ENCODE measurements around the gene RFC2.

RFC2 gene

DNA sequence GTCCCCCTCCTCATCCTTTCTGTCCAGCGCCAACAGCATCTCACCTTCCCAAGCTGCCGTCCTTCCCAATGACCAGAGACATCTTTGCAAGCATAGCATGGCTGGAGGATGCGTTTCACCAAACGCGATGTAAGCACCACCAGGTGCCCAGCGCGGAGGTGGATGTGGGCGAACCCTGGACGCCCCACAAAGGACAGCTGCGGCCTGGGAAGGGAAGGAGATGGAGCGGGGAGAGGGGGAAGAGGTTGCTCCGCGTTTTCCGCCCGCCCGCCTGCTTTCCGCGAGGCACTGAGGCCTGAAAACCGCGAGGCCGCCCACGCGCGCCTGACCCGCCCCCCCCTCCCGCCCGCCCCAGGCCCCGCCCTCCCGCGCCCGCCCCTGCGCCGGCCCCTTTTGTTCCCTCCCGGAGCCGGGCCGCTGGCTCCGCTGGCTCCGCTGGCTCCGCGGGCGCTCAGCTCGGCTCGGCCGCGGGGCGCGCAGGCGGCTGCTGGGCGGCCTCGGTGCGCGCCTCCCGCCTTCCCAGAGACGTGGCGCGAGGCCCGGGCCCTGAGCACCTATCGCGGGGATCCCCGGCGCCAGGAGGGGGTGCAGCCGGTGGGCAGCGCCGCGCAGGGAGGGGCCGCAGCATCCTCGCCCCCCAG, 34.9 kb upstream of the RFC2 start, which contains the start of gene CLIP2:
Gene CLIP2, plus strand, starts transcription at position 390 of the 641 bp plus-strand sequence. CDS start 28,140 bp downstream, outside the sequence.
- peaks cover 5% of the 10 kb centered on the region for H3F3A ChIP-seq (ENCODE audit: control insufficient read depth, insufficient read depth)
- peak within 1 kb of the TSS; percentile 79 for H3K4me3 ChIP-seq (ENCODE audit: low read length)
- peak within 1 kb of the TSS; percentile 96 for H3K4me2 ChIP-seq (ENCODE audit: low read length)
- no peak for TF ChIP-seq EZH2phosphoT487 (IDR thresholded peaks at IDR 0.05; ENCODE audit: borderline replicate concordance, low read length)
- TF ChIP-seq, protein P1, sequence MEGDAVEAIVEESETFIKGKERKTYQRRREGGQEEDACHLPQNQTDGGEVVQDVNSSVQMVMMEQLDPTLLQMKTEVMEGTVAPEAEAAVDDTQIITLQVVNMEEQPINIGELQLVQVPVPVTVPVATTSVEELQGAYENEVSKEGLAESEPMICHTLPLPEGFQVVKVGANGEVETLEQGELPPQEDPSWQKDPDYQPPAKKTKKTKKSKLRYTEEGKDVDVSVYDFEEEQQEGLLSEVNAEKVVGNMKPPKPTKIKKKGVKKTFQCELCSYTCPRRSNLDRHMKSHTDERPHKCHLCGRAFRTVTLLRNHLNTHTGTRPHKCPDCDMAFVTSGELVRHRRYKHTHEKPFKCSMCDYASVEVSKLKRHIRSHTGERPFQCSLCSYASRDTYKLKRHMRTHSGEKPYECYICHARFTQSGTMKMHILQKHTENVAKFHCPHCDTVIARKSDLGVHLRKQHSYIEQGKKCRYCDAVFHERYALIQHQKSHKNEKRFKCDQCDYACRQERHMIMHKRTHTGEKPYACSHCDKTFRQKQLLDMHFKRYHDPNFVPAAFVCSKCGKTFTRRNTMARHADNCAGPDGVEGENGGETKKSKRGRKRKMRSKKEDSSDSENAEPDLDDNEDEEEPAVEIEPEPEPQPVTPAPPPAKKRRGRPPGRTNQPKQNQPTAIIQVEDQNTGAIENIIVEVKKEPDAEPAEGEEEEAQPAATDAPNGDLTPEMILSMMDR (IDR thresholded peaks at IDR 0.05; ENCODE audit: low read depth, low read length, poor library complexity, severe bottlenecking) = no peak
- peaks cover 46% of the 10 kb centered on the region for H3K4me1 ChIP-seq (ENCODE audit: control insufficient read depth, low read length)
- H3K27me3 ChIP-seq (ENCODE audit: control insufficient read depth, low read length) = peaks cover 11% of the 10 kb centered on the region
- 0 out of 2 replicates have a peak, but pooled peaks cover 10% of the 10 kb centered on the region for H4K20me1 ChIP-seq (ENCODE audit: control insufficient read depth, insufficient read depth, low read depth, low read length)
- peaks cover 34% of the 10 kb centered on the region for H3K79me2 ChIP-seq (ENCODE audit: control insufficient read depth, low read length)
- no peak within 1 kb of the TSS for H3K27ac ChIP-seq (ENCODE audit: low read depth, low read length)
- no peaks in the 10 kb centered on the region for H3K9me2 ChIP-seq (replicated peaks; ENCODE audit: control insufficient read depth, low read length)
- H3K9me3 ChIP-seq (ENCODE audit: control insufficient read depth, insufficient read depth, low read length) = no peaks in the 10 kb centered on the region
- no peaks in the 10 kb centered on the region for H3K36me3 ChIP-seq (ENCODE audit: control insufficient read depth, low read length)

DNA sequence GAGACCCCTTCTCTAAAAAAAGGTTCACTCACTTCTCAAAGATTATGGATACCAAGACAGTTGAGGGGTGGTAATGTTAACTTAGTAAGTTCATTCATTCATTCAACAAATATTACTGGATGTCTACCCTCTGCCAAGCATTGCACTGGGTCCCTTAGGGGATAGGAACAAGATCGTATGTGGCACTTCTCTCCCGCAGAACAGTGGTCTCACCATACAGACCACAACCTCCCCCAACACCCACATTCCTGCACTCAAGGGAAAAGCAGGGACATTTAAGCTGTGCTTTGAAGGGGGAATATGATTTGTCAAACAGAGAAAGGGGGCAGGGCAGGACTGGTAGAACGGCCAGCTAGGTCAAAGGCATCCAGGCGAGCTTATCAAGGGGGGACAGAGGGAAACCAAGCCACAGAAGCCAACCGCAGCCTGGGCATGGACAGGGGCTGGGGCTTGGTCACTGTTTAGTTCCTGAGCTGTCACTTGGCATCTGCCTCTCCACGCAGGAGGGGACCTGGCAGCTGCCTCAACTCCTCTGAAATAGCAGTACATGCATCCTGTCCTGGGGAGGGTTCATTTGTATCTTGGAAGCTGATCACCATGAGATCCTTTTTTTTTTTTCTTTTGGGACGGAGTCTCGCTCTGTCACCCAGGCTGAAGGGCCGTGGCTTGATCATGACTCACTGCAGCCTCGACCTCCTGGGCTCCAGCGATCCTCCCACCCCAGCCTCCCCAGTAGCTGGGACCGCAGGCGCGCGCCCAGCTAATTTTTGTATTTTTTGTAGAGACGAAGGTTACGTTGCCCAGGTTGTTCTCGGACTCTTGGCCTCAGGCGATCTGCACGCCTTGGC, 34.1 kb upstream of the RFC2 start:
- Histone ChIP-seq H3K27ac (ENCODE audit: low read depth, low read length) (no peak overlapping the region), H3K9me3 (ENCODE audit: control insufficient read depth, insufficient read depth, low read length) (no peaks in the 10 kb centered on the region), H3K9me2 (replicated peaks; ENCODE audit: control insufficient read depth, low read length) (no peaks in the 10 kb centered on the region), H3K36me3 (ENCODE audit: control insufficient read depth, low read length) (no peaks in the 10 kb centered on the region), H3K79me2 (ENCODE audit: control insufficient read depth, low read length) (peaks cover 27% of the 10 kb centered on the region), H3K4me1 (ENCODE audit: control insufficient read depth, low read length) (peaks cover 51% of the 10 kb centered on the region), H3K4me3 (ENCODE audit: low read length) (peak overlapping the region; percentile 76), H3F3A (ENCODE audit: control insufficient read depth, insufficient read depth) (peaks cover 10% of the 10 kb centered on the region), H3K27me3 (ENCODE audit: control insufficient read depth, low read length) (peaks cover 11% of the 10 kb centered on the region), H3K4me2 (ENCODE audit: low read length) (peak overlapping the region; percentile 96), H4K20me1 (ENCODE audit: control insufficient read depth, insufficient read depth, low read depth, low read length) (0 out of 2 replicates have a peak, but pooled peaks cover 10% of the 10 kb centered on the region)
- no peak for TF ChIP-seq EZH2phosphoT487 (IDR thresholded peaks at IDR 0.05; ENCODE audit: borderline replicate concordance, low read length)
- TF ChIP-seq, protein P1 (IDR thresholded peaks at IDR 0.05; ENCODE audit: low read depth, low read length, poor library complexity, severe bottlenecking) = no peak

DNA sequence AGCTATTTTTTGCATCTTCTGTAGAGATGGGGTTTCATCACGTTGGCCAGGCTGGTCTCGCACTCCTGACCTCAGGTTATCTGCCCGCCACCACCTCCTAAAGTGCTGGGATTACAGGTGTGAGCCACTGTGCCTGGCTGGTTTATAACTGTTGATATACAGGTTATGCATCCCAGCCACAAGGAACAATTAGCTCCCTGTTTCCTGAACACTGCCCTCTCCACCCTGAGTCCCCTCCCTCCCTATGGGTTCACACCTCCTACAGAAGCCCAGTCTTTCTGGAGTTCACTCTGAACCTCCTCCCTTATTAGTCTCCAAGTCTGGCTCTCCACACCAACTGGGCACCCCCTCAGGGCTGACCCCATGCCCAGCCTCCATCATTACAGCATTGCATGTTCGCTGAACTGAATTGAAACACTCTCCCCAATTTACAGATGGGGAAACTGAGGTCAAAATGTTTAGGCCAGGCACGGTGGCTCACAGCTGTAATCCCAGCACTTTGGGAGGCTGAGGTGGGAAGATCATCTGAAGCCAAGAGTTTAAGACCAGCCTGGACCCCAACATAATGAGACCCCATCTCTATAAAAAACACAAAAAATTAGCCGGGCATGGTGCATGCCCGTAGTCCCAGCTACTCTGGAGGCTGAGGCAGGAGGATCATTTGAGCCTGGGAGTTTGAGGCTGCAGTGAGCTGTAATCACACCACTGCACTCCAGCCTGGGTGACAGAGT, 33.3 kb upstream of the RFC2 start:
- Histone ChIP-seq H3K9me2 (replicated peaks; ENCODE audit: control insufficient read depth, low read length) (no peaks in the 10 kb centered on the region), H3F3A (ENCODE audit: control insufficient read depth, insufficient read depth) (peaks cover 10% of the 10 kb centered on the region), H3K27me3 (ENCODE audit: control insufficient read depth, low read length) (peaks cover 11% of the 10 kb centered on the region), H3K27ac (ENCODE audit: low read depth, low read length) (no peak overlapping the region), H3K4me2 (ENCODE audit: low read length) (no peak overlapping the region), H3K36me3 (ENCODE audit: control insufficient read depth, low read length) (no peaks in the 10 kb centered on the region), H3K79me2 (ENCODE audit: control insufficient read depth, low read length) (peaks cover 20% of the 10 kb centered on the region), H3K4me1 (ENCODE audit: control insufficient read depth, low read length) (peaks cover 57% of the 10 kb centered on the region), H4K20me1 (ENCODE audit: control insufficient read depth, insufficient read depth, low read depth, low read length) (0 out of 2 replicates have a peak, but pooled peaks cover 7% of the 10 kb centered on the region), H3K9me3 (ENCODE audit: control insufficient read depth, insufficient read depth, low read length) (no peaks in the 10 kb centered on the region), H3K4me3 (ENCODE audit: low read length) (no peak overlapping the region)
- TF ChIP-seq, protein P1 (IDR thresholded peaks at IDR 0.05; ENCODE audit: low read depth, low read length, poor library complexity, severe bottlenecking) = no peak
